HG03520 (cell line): ENCODE measurements around the gene DENND6B.

ENCODE experiments used
- ATAC-seq: cut with Tn5 transposase; IDR thresholded peaks from one replicate; pipeline ENCODE4 v1.9.1; 2021; ENCODE audit warnings: mild to moderate bottlenecking, moderate library complexity; ENCODE audit not compliant: unreplicated experiment

The DENND6B gene

DNA sequence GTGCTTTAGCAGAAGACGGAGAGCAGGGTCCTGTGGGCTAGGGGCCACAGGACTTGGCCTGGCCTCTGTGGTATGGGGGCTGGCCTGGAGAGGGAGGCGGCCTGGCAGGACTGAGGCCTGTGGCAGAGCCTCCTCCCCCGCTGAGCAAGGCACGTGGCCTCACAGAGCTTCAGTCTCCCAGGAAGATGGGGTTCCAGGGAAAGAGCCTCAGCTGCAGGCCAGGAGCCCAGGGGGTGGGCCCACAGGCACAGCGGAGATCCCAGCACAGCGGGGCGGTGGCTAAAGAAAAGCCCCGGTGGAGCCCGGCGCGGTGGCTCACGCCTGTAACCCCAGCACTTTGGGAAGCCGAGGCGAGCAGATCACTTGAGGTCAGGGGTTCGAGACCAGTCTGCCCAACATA, 67.5 kb downstream of the DENND6B start:
- ATAC-seq: no peak
